Aorta (tissue), 5 donors: ENCODE measurements around the gene HAO2. TPM values are rescaled to one million over a fixed set of nuclear protein-coding genes. Genes with fewer than 3 reads are reported as not detected.
"Not testable (repeated sequence)": the region's sequence is repeated elsewhere in the genome, so short reads cannot be mapped to it uniquely, and the experiment has no call there.

Source experiments
- ATAC-seq: fragments of 200-7000 bp; cut with Tn5 transposase; one replicate; pipeline ENCODE4 v1.9.1; 2022; ENCODE audit warnings: moderate library complexity; ENCODE audit not compliant: low FRiP score
- DNase-seq, 2 donors: peaks; one replicate each; pipeline ENCODE4 v3.0.0-alpha.2; 2020
- H3K27ac ChIP-seq, 2 donors: one replicate each; pipeline ENCODE4 v1.5.1; 2013; ENCODE audit warnings: low read length in 2 of 2, mild to moderate bottlenecking in 2 of 2, moderate library complexity in 2 of 2, control low read depth in 1 of 2, inconsistent platforms in 1 of 2, low read depth in 1 of 2
- H3K27me3 ChIP-seq, 2 donors: one replicate each; pipeline ENCODE4 v1.6.1; 2013; ENCODE audit warnings: control low read depth in 1 of 2, low read length in 1 of 2, mild to moderate bottlenecking in 1 of 2, moderate library complexity in 1 of 2; ENCODE audit not compliant: insufficient read depth in 2 of 2, control insufficient read depth in 1 of 2
- H3K36me3 ChIP-seq, 2 donors: one replicate each; pipeline ENCODE4 v1.6.1; 2013; ENCODE audit warnings: control low read depth in 1 of 2, low read length in 1 of 2, mild to moderate bottlenecking in 1 of 2; ENCODE audit not compliant: insufficient read depth in 2 of 2, control insufficient read depth in 1 of 2
- H3K4me1 ChIP-seq, 2 donors: one replicate each; pipeline ENCODE4 v1.6.1; 2013; ENCODE audit warnings: low read length in 2 of 2, control low read depth in 1 of 2, mild to moderate bottlenecking in 1 of 2, moderate library complexity in 1 of 2; ENCODE audit not compliant: insufficient read depth in 2 of 2, control insufficient read depth in 1 of 2
- H3K4me3 ChIP-seq, 2 donors: one replicate each; pipeline ENCODE4 v1.5.1; 2013; ENCODE audit warnings: low read length in 2 of 2, control low read depth in 1 of 2, mild to moderate bottlenecking in 1 of 2
- H3K9me3 ChIP-seq: one replicate; pipeline ENCODE4 v1.6.1; 2013; ENCODE audit warnings: mild to moderate bottlenecking, low read length; ENCODE audit not compliant: control insufficient read depth
- WGBS, 2 donors: extraction: QIAGEN DNeasy Blood & Tissue Kit; methylation state at CpG; one replicate each; pipeline ENCODE4 v1.1.7; 2013; 5-methylcytosine and 5-hydroxymethylcytosine counted together
- intact Hi-C, 2 donors: fragments of 100-400 bp; cut with DNase I; formaldehyde crosslinking; loops; one replicate each; pipeline versions ENCODE4 v1.14.2 to v1.15.0; 2022
- polyA plus RNA-seq, 2 donors: library from polyadenylated mRNA; stranded (reverse); fragments of 200-250 nt; gene quantifications; one replicate each; pipeline ENCODE4 v1.2.3, GENCODE V29; 2013
- total RNA-seq, 2 donors: library from RNA; stranded (reverse); fragmentation: NEBNext Ultra II Directional; extraction: Animal tissue kit (Norgen Biotek cat#: 25700); gene quantifications; one replicate each; pipeline ENCODE4 v1.2.1, GENCODE V29; 2021
- donor health status: healthy with polysubstance abuse.
- donor health status: Bipolar disorder and iron deficiency.
- donor health status: DM: no; HTN: no; CAD: no.
- donor health status: DM: no; HTN: no; CAD: no.
- donor health status: DM: yes; HTN: yes; CAD: no.

Gene HAO2
- total and polyA plus RNA-seq, 4 donors: not detected

GRCh38 chr1:119338004-119338403, 30.6 kb upstream of the HAO2 start:
- intact Hi-C loops: no loop called here
- Histone ChIP-seq H3K4me1 (no peaks in the 10 kb centered on the region), H3K4me3 (no peak overlapping the region), H3K27ac (no peak overlapping the region), H3K27me3 (no peaks in the 10 kb centered on the region), H3K36me3 (no peaks in the 10 kb centered on the region), H3K9me3 (peaks cover 2% of the 10 kb centered on the region)
- no peak for ATAC-seq
- WGBS, 2 donors: 87 to 88% methylated on average over 2 of the region's 2 CpGs
- no peak for DNase-seq

GRCh38 chr1:119338757-119339156, 29.8 kb upstream of the HAO2 start:
- DNase-seq (no peak), ATAC-seq (no peak)
- Histone ChIP-seq H3K27ac (no peak overlapping the region), H3K9me3 (peaks cover 2% of the 10 kb centered on the region), H3K36me3 (no peaks in the 10 kb centered on the region), H3K27me3 (no peaks in the 10 kb centered on the region), H3K4me3 (no peak overlapping the region), H3K4me1 (no peaks in the 10 kb centered on the region)
- WGBS, 2 donors: 89 to 93% methylated on average over 3 of the region's 3 CpGs
- intact Hi-C loops: no loop called here

DNA sequence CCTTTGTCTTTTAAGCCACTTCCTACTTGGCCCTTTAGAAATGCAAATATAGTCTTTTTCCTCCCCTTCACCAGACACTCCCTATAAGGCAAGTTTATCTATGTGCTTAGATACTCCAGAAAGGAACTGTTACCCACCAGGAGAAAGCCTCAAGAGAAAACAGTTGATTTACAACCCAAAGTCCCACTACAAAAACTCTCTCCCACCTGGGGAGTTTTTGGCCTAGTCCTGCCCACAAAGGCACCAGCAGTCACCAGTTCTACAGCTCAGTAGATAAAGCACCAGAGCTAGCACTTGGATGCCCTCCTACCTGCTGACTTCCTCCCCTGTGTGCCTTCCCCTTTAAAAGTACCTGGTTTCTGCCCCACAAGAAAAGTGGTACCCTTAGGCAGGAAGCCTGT, 27.7 kb upstream of the HAO2 start:
- intact Hi-C loops: no loop called here
- ATAC-seq (no peak), DNase-seq (no peak)
- Histone ChIP-seq H3K9me3 (peaks cover 2% of the 10 kb centered on the region), H3K27me3 (no peaks in the 10 kb centered on the region), H3K4me1 (no peaks in the 10 kb centered on the region), H3K4me3 (no peak overlapping the region), H3K36me3 (no peaks in the 10 kb centered on the region), H3K27ac (no peak overlapping the region)

GRCh38 chr1:119341372-119341947, 27.1 kb upstream of the HAO2 start:
- intact Hi-C loops: no loop called here
- H3K9me3 ChIP-seq: peaks cover 2% of the 10 kb centered on the region
- H3K27me3 ChIP-seq: no peaks in the 10 kb centered on the region
- H3K27ac ChIP-seq: no peak overlapping the region
- no peak for DNase-seq
- no peak overlapping the region for H3K4me3 ChIP-seq
- WGBS, 2 donors: 78 to 80% methylated on average over 5 of the region's 5 CpGs
- no peak for ATAC-seq
- no peaks in the 10 kb centered on the region for H3K4me1 ChIP-seq
- H3K36me3 ChIP-seq: no peaks in the 10 kb centered on the region

DNA sequence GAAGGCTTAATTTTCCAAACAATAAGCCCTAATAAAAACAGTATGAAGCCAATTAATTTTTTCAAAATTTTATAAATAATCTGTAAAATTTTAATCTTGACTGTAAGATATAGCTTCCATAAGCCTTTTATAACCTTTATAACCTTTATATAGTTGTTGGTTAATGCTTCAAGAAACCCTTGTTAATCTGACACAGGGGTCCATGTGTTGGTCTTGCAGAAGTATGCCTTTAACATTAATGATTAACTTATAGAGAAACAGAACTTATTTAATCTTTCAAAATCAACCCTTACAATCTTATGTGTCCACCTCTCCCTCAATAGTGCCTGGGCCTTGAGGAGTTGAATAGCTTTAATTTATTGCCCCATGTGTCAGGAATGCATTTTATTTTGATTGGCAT, 23.2 kb upstream of the HAO2 start:
- DNase-seq: no peak
- no peak for ATAC-seq
- H3K27me3 ChIP-seq: no peaks in the 10 kb centered on the region
- no peaks in the 10 kb centered on the region for H3K4me1 ChIP-seq
- intact Hi-C loops: no loop called here
- H3K36me3 ChIP-seq: no peaks in the 10 kb centered on the region
- no peak overlapping the region for H3K27ac ChIP-seq
- no peaks in the 10 kb centered on the region for H3K9me3 ChIP-seq
- no peak overlapping the region for H3K4me3 ChIP-seq

- WGBS, 2 donors: 30 to 60% methylated on average over 1 of the region's 1 CpG
- H3K9me3 ChIP-seq: no peaks in the 10 kb centered on the region
- intact Hi-C loops: no loop called here
- H3K27ac ChIP-seq: no peak overlapping the region
- no peaks in the 10 kb centered on the region for H3K36me3 ChIP-seq
- ATAC-seq (no peak), DNase-seq (no peak)
- no peak overlapping the region for H3K4me3 ChIP-seq
- no peaks in the 10 kb centered on the region for H3K27me3 ChIP-seq
- H3K4me1 ChIP-seq: no peaks in the 10 kb centered on the region
Observed at GRCh38 chr1:119347858-119348257, 20.7 kb upstream of the HAO2 start.

DNA sequence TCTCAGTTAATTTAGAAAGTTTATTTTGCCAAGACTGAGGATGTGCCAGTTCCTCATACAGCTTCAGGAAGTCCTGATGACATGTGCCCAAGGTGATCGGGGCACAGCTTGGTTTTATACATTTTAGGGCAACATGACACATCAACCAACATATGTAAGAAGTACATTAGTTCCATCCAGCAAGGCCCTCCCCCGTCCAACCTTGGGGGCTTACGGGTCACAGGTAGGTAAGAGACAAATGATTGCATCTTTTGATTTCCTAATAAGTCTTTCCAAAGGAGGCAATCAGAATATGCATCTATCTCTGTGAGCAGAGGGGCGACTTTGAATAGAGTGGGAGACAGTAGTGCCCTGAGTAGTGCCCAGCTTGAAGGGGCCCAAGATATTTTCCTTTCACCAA, 19.6 kb upstream of the HAO2 start:
- Histone ChIP-seq H3K4me3 (no peak overlapping the region), H3K9me3 (no peaks in the 10 kb centered on the region), H3K27ac (no peak overlapping the region), H3K36me3 (no peaks in the 10 kb centered on the region), H3K4me1 (no peaks in the 10 kb centered on the region), H3K27me3 (no peaks in the 10 kb centered on the region)
- DNase-seq: no peak
- WGBS, 2 donors: 89 to 90% methylated on average over 4 of the region's 4 CpGs
- intact Hi-C loops: no loop called here
- ATAC-seq: no peak

GRCh38 chr1:119350866-119351265, 17.7 kb upstream of the HAO2 start:
- intact Hi-C loops, H3K36me3 ChIP-seq, H3K4me1 ChIP-seq, H3K27ac ChIP-seq, H3K9me3 ChIP-seq, H3K27me3 ChIP-seq, ATAC-seq, H3K4me3 ChIP-seq, DNase-seq: not testable (repeated sequence)
- WGBS, 2 donors: 96 to 97% methylated on average over 2 of the region's 2 CpGs

DNA sequence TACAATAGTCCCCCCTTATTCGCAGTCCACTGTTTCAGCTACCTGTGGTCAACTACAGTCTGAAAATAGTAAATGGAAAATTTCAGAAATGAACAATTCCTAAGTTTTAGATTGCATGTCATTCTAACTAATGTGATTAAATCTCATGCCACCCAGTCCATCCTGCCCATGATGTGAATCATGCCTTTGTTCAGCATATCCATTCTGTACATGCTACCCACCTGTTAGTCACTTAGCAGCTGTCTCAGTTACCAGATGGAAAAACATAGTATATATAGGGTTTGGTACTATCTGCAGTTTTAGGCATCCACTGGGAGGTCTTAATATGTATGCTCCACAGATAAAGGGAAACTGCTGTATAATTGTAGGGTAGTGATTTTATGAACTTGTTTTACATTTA, 16.6 kb upstream of the HAO2 start:
- peaks cover 1% of the 10 kb centered on the region for H3K9me3 ChIP-seq
- no peak for DNase-seq
- no peak overlapping the region for H3K27ac ChIP-seq
- H3K4me3 ChIP-seq: no peak overlapping the region
- no peak for ATAC-seq
- 94 to 100% methylated on average over 1 of the region's 1 CpG for WGBS, 2 donors
- H3K4me1 ChIP-seq: no peaks in the 10 kb centered on the region
- no peaks in the 10 kb centered on the region for H3K27me3 ChIP-seq
- no peaks in the 10 kb centered on the region for H3K36me3 ChIP-seq
- intact Hi-C loops: no loop called here
